IMR-90 (cell line): ENCODE results near the gene CCR5AS.

Source experiments
- ATAC-seq: fragments of 200-7000 bp; cut with Tn5 transposase; 2 replicates; pipeline ENCODE4 v1.9.1; 2020; ENCODE audit warnings: low read depth, mild to moderate bottlenecking, moderate library complexity
- BruUV-seq: library from RNA; stranded (reverse); fragments of 400-500 nt; replicated peaks from 2 replicates; lab custom pipeline; 2021; lab: Mats Ljungman, UMichigan
- CTCF ChIA-PET: fragments of 300-600 bp; formaldehyde crosslinking; extraction: SDS; loops from one replicate; lab custom pipeline; 2021; ENCODE audit warnings: antibody characterized with exemption; lab: Yijun Ruan, JAX
- POLR2A ChIA-PET: fragments of 300-600 bp; sonication (Branson Sonifier 250); formaldehyde crosslinking; loops from one replicate; lab custom pipeline; 2022; ENCODE audit warnings: antibody characterized with exemption; ENCODE audit not compliant: unreplicated experiment; lab: Charles Lee
- DNase-seq: peaks from one replicate; pipeline ENCODE4 v3.0.0; 2013
- H2AFZ ChIP-seq: replicated peaks from 2 replicates; pipeline ENCODE3; 2013; ENCODE audit warnings: low read length, mild to moderate bottlenecking; ENCODE audit not compliant: poor library complexity
- H2AK5ac ChIP-seq: 2 replicates; pipeline ENCODE4 v1.6.1; 2013; ENCODE audit warnings: low read depth, low read length, inconsistent platforms
- H2AK9ac ChIP-seq: replicated peaks from 2 replicates; pipeline ENCODE3; 2013; ENCODE audit warnings: mild to moderate bottlenecking, low read depth, low read length, moderate library complexity; ENCODE audit not compliant: poor library complexity
- H2BK120ac ChIP-seq: 2 replicates; pipeline ENCODE4 v1.6.1; 2013; ENCODE audit warnings: low read depth, low read length, inconsistent platforms
- H2BK15ac ChIP-seq: 3 replicates; pipeline ENCODE4 v1.6.1; 2013; ENCODE audit warnings: low read depth, low read length, inconsistent platforms
- H2BK20ac ChIP-seq: 2 replicates; pipeline ENCODE4 v1.6.1; 2013; ENCODE audit warnings: low read depth, mild to moderate bottlenecking, inconsistent platforms, low read length, moderate library complexity
- H2BK5ac ChIP-seq: 2 replicates; pipeline ENCODE4 v1.6.1; 2013; ENCODE audit warnings: mild to moderate bottlenecking, low read depth, low read length, inconsistent platforms; ENCODE audit not compliant: poor library complexity, severe bottlenecking
- H3K14ac ChIP-seq: replicated peaks from 2 replicates; pipeline ENCODE4 v1.6.1; 2013; ENCODE audit warnings: low read depth, low read length, inconsistent platforms
- H3K18ac ChIP-seq: 2 replicates; pipeline ENCODE4 v1.6.1; 2013; ENCODE audit warnings: low read depth, low read length, control low read depth
- H3K23ac ChIP-seq: 2 replicates; pipeline ENCODE4 v1.6.1; 2013; ENCODE audit warnings: low read depth, low read length, inconsistent platforms
- H3K27ac ChIP-seq: 2 replicates; pipeline ENCODE4 v1.5.1; 2013; ENCODE audit warnings: mild to moderate bottlenecking, control low read depth, low read length; ENCODE audit not compliant: insufficient read depth
- H3K27me3 ChIP-seq: 2 replicates; pipeline ENCODE4 v1.6.1; 2013; ENCODE audit warnings: low read length; ENCODE audit not compliant: control insufficient read depth, insufficient read depth
- H3K36me3 ChIP-seq: 2 replicates; pipeline ENCODE4 v1.6.1; 2013; ENCODE audit warnings: low read length, mixed read lengths; ENCODE audit not compliant: control insufficient read depth, insufficient read depth
- H3K4ac ChIP-seq: 2 replicates; pipeline ENCODE4 v1.6.1; 2013; ENCODE audit warnings: low read depth, low read length, inconsistent platforms
- H3K4me1 ChIP-seq: 2 replicates; pipeline ENCODE4 v1.6.1; 2013; ENCODE audit warnings: low read length, mixed read lengths; ENCODE audit not compliant: control insufficient read depth, insufficient read depth
- H3K4me2 ChIP-seq: 2 replicates; pipeline ENCODE4 v1.6.1; 2013; ENCODE audit warnings: low read depth, mild to moderate bottlenecking, control low read depth, low read length, moderate library complexity
- H3K4me3 ChIP-seq: 2 replicates; pipeline ENCODE4 v1.5.1; 2013; ENCODE audit warnings: low read depth, mild to moderate bottlenecking, control low read depth, low read length, moderate library complexity; ENCODE audit not compliant: insufficient read depth
- H3K56ac ChIP-seq: 2 replicates; pipeline ENCODE4 v1.6.1; 2013; ENCODE audit warnings: low read length, inconsistent platforms; ENCODE audit not compliant: insufficient read depth; ENCODE audit errors: extremely low read depth
- H3K79me1 ChIP-seq, 2 experiments: 2 replicates each; pipeline ENCODE4 v1.6.1; 2013; ENCODE audit warnings: low read length in 2 of 2, inconsistent platforms in 1 of 2, low read depth in 1 of 2
- H3K9ac ChIP-seq: 2 replicates; pipeline ENCODE4 v1.6.1; 2013; ENCODE audit warnings: low read depth, low read length, control low read depth
- H3K9me1 ChIP-seq: 2 replicates; pipeline ENCODE4 v1.6.1; 2013; ENCODE audit warnings: low read length, inconsistent platforms; ENCODE audit not compliant: insufficient read depth
- H3K9me3 ChIP-seq: 2 replicates; pipeline ENCODE4 v1.6.1; 2013; ENCODE audit warnings: low read length; ENCODE audit not compliant: control insufficient read depth, insufficient read depth
- H4K20me1 ChIP-seq: 2 replicates; pipeline ENCODE4 v1.6.1; 2013; ENCODE audit warnings: low read length, inconsistent platforms; ENCODE audit not compliant: insufficient read depth
- H4K5ac ChIP-seq: 2 replicates; pipeline ENCODE4 v1.6.1; 2013; ENCODE audit warnings: mild to moderate bottlenecking, low read depth, low read length, control low read depth
- H4K8ac ChIP-seq, 2 experiments: 2 replicates each; pipeline ENCODE4 v1.6.1; 2013; ENCODE audit warnings: low read depth in 2 of 2, low read length in 2 of 2, control low read depth in 1 of 2, inconsistent platforms in 1 of 2
- H4K91ac ChIP-seq: 2 replicates; pipeline ENCODE4 v1.6.1; 2013; ENCODE audit warnings: low read depth, low read length, inconsistent platforms; ENCODE audit not compliant: insufficient read depth
- BHLHE40 ChIP-seq: fragments of 150-350 bp; IDR thresholded peaks from 2 replicates; pipeline ENCODE4 v1.6.1; 2016; ENCODE audit warnings: mild to moderate bottlenecking, low read depth, low read length
- FOS ChIP-seq: fragments of 150-350 bp; IDR thresholded peaks from 2 replicates; pipeline ENCODE4 v1.6.1; 2016; ENCODE audit warnings: low read depth, low read length
- MAZ ChIP-seq: IDR thresholded peaks from 2 replicates; pipeline ENCODE4 v1.6.1; 2012; ENCODE audit warnings: low read depth, mild to moderate bottlenecking, low read length, improper control_type of control experiment, moderate library complexity, borderline replicate concordance
- WGBS, 2 experiments: methylation state at CpG; one replicate each; pipeline versions ENCODE4 v1.1.5 to v1.1.7; 2013; ENCODE audit warnings: missing lambda C conversion rate in 2 of 2; ENCODE audit not compliant: insufficient read length in 1 of 2; ENCODE audit errors: extremely low coverage in 2 of 2; 5-methylcytosine and 5-hydroxymethylcytosine counted together
- dilution Hi-C: fragments of 300-500 bp; cut with HindIII; formaldehyde crosslinking; loops from one replicate; pipeline ENCODE4 v1.14.3; 2018; ENCODE audit warnings: low sequenced_read_pairs; ENCODE audit not compliant: unreplicated experiment
- in situ Hi-C: fragments of 300-500 bp; cut with MboI; formaldehyde crosslinking; loops from 3 replicates; pipeline ENCODE4 v1.14.3; 2019; ENCODE audit warnings: low sequenced_read_pairs, inconsistent platforms, mixed read lengths
- intact Hi-C: fragments of 100-400 bp; cut with micrococcal nuclease; formaldehyde crosslinking; loops from 2 replicates; pipeline ENCODE4 v1.10.0; 2022

CCR5AS gene

GRCh38 chr3:46356909-46357308 is 50.0 kb downstream of the CCR5AS start:
- POLR2A ChIA-PET = no interaction called here
- H3K27me3 ChIP-seq = peaks cover 55% of the 10 kb centered on the region
- WGBS, 2 experiments = 93% methylated on average over 3 of the region's 4 CpGs; no CpG with 5 or more reads in 1 of the 2 experiments
- CTCF ChIA-PET = no interaction called here
- no peak for ATAC-seq
- H3K14ac ChIP-seq = no peak overlapping the region
- in situ Hi-C loops = no loop called here
- no peak overlapping the region for H2BK15ac ChIP-seq
- H3K27ac ChIP-seq = no peak overlapping the region
- no peak overlapping the region for H2BK120ac ChIP-seq
- no peak overlapping the region for H3K4me2 ChIP-seq
- H2AK5ac ChIP-seq = no peak overlapping the region
- no peak overlapping the region for H3K56ac ChIP-seq
- no TSS peak for BruUV-seq
- no peak overlapping the region for H4K5ac ChIP-seq
- H3K9me1 ChIP-seq = no peaks in the 10 kb centered on the region
- H3K23ac ChIP-seq = no peak overlapping the region
- no peak overlapping the region for H2AK9ac ChIP-seq
- H3K4me1 ChIP-seq = no peaks in the 10 kb centered on the region
- H2AFZ ChIP-seq = no peak overlapping the region
- H3K79me1 ChIP-seq = no peaks in the 10 kb centered on the region
- H4K91ac ChIP-seq = no peak overlapping the region
- H4K20me1 ChIP-seq = no peaks in the 10 kb centered on the region
- H3K36me3 ChIP-seq = no peaks in the 10 kb centered on the region
- H3K4me3 ChIP-seq = no peak overlapping the region
- H3K9me3 ChIP-seq = no peaks in the 10 kb centered on the region
- dilution Hi-C loops = no loop called here
- no peak overlapping the region for H4K8ac ChIP-seq
- intact Hi-C loops = no loop called here
- TF ChIP-seq BHLHE40 (no peak), FOS (no peak), MAZ (no peak)
- H3K18ac ChIP-seq = no peak overlapping the region
- no peak for DNase-seq
- no peak overlapping the region for H3K4ac ChIP-seq
- no peak overlapping the region for H2BK20ac ChIP-seq
- no peak overlapping the region for H2BK5ac ChIP-seq
- no peak overlapping the region for H3K9ac ChIP-seq
